Lower leg skin (tissue), 4 donors: ENCODE measurements around the gene SLC29A3. TPM values are rescaled to one million over a fixed set of nuclear protein-coding genes. Genes with fewer than 3 reads are reported as not detected.

Source experiments
- DNase-seq, 2 donors: peaks; one replicate each; pipeline ENCODE4 v3.0.0-alpha.2; 2019; ENCODE audit warnings: low spot score in 2 of 2
- H3K4me3 ChIP-seq: fragments of 200-600 bp; sonication (generic); 2 replicates; pipeline ENCODE4 v1.5.1; 2017; ENCODE audit warnings: mild to moderate bottlenecking, low read depth; ENCODE audit not compliant: poor library complexity, severe bottlenecking
- POLR2A ChIP-seq, 2 donors: fragments of 450-650 bp; IDR thresholded peaks; one replicate each; pipeline ENCODE4 v1.6.1; 2016 to 2017; ENCODE audit warnings: antibody characterized with exemption in 2 of 2, mild to moderate bottlenecking in 1 of 2, moderate library complexity in 1 of 2
- WGBS, 2 donors: methylation state at CpG; one replicate each; pipeline ENCODE4 v1.1.5; 2018; 5-methylcytosine and 5-hydroxymethylcytosine counted together
- intact Hi-C: fragments of 100-400 bp; cut with DNase I; formaldehyde crosslinking; loops from one replicate; pipeline ENCODE4 v1.15.0; 2023; ENCODE audit warnings: low total_unique reads
- total RNA-seq, 4 donors: library from RNA; depleted of rRNA; stranded (reverse); fragments of >200 nt; gene quantifications; one replicate each; pipeline ENCODE4 v1.1.0, GENCODE V29; 2016
- TF ChIP-seq, protein P1 (sequence below), 3 donors: fragments of 450-650 bp; IDR thresholded peaks; one replicate each; pipeline ENCODE4 v1.5.1; 2016; ENCODE audit warnings: antibody characterized with exemption in 3 of 3, mild to moderate bottlenecking in 3 of 3, moderate library complexity in 2 of 3

The SLC29A3 gene
- total RNA-seq, 4 donors from 2014 or later, result 1.1 to 5.7 (median 2.6) TPM

- intact Hi-C loops, result no loop called here
- no peak for DNase-seq
- TF ChIP-seq POLR2A (IDR thresholded peaks at IDR 0.05), result no peak
- TF ChIP-seq, protein P1, sequence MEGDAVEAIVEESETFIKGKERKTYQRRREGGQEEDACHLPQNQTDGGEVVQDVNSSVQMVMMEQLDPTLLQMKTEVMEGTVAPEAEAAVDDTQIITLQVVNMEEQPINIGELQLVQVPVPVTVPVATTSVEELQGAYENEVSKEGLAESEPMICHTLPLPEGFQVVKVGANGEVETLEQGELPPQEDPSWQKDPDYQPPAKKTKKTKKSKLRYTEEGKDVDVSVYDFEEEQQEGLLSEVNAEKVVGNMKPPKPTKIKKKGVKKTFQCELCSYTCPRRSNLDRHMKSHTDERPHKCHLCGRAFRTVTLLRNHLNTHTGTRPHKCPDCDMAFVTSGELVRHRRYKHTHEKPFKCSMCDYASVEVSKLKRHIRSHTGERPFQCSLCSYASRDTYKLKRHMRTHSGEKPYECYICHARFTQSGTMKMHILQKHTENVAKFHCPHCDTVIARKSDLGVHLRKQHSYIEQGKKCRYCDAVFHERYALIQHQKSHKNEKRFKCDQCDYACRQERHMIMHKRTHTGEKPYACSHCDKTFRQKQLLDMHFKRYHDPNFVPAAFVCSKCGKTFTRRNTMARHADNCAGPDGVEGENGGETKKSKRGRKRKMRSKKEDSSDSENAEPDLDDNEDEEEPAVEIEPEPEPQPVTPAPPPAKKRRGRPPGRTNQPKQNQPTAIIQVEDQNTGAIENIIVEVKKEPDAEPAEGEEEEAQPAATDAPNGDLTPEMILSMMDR (IDR thresholded peaks at IDR 0.05), result no peak
- WGBS, 2 donors, result 52 to 55% methylated on average over 6 of the region's 6 CpGs
- no peak overlapping the region for H3K4me3 ChIP-seq
Measured at GRCh38 chr10:71304914-71305313, 14.1 kb upstream of the SLC29A3 start.

DNA sequence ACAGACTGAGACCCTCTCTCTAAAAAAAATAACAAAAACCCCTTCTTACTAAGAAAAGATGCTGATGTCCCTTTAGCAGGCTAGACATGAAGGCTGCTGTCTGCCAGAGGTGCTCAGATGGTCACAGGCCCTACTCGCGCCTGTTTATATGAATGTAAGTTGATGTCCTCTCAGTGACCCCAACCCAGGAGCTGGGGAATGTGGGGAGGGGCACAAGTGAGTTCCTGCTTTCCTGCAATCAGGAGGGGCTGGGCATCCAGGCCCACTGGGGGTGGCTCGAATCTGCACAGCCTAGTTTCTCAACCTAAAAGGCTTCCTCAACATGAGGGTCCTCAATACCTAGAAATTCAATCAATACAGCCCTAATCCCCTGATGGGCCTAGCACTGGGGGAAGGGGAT is 12.1 kb upstream of the SLC29A3 start:
- WGBS, 2 donors, result 91 to 97% methylated on average over 3 of the region's 3 CpGs
- DNase-seq, result no peak
- intact Hi-C loops, result no loop called here
- H3K4me3 ChIP-seq, result no peak overlapping the region
- TF ChIP-seq, protein P1 (IDR thresholded peaks at IDR 0.05), result no peak
- TF ChIP-seq POLR2A (IDR thresholded peaks at IDR 0.05), result no peak

GRCh38 chr10:71307469-71308085 is 11.5 kb upstream of the SLC29A3 start:
- no peak overlapping the region for H3K4me3 ChIP-seq
- DNase-seq, result no peak
- TF ChIP-seq POLR2A (IDR thresholded peaks at IDR 0.05), result no peak
- TF ChIP-seq, protein P1 (IDR thresholded peaks at IDR 0.05), result no peak
- 66 to 71% methylated on average over 8 of the region's 8 CpGs for WGBS, 2 donors
- intact Hi-C loops, result no loop called here

DNA sequence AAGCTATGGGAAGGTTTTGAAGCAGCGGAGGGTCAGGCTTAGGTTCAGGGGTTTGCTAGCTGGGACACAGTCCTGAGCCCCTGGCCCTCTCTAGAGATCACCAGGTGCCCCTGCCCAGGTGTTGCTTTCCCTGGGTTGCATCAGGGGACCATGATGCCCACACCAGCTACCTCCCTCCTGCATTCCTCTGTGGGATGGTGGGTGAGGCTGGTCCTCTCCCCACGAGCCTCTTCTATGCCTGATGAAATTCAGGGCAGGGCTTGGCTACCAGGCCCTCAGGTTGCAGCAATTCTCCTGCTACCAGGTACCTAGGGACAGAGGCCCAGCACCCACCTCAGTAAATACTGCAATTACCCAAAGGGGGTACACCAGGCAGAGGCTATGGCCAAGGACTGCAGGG is 10.8 kb upstream of the SLC29A3 start:
- no peak for TF ChIP-seq POLR2A (IDR thresholded peaks at IDR 0.05)
- TF ChIP-seq, protein P1 (IDR thresholded peaks at IDR 0.05), result no peak
- intact Hi-C loops, result no loop called here
- H3K4me3 ChIP-seq, result no peak overlapping the region
- 77 to 91% methylated on average over 1 to 2 of the region's 2 CpGs for WGBS, 2 donors
- no peak for DNase-seq

DNA sequence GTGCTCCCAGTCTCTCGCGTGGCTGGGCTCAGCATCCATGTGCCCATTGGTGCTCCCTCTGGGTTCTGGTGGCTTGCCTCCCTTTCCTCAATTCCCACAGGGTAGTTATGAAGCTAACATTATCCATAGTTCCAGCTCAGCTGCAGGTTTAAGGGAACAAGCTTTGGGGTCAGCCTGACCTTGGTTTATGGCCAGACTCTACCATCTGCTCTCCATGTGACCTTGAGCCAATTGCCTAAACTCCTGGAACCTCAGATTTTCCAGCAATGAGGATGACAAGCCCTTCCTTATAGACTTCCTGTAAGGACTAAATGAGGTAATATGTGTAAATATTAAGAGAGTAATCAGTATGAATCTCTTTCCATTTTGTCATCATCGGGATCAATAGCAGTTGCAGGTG is 10.1 kb upstream of the SLC29A3 start:
- intact Hi-C loops, result no loop called here
- no peak overlapping the region for H3K4me3 ChIP-seq
- DNase-seq, result no peak
- TF ChIP-seq, protein P1 (IDR thresholded peaks at IDR 0.05), result no peak
- TF ChIP-seq POLR2A (IDR thresholded peaks at IDR 0.05), result no peak
- WGBS, 2 donors, result 76 to 79% methylated on average over 3 of the region's 3 CpGs

DNA sequence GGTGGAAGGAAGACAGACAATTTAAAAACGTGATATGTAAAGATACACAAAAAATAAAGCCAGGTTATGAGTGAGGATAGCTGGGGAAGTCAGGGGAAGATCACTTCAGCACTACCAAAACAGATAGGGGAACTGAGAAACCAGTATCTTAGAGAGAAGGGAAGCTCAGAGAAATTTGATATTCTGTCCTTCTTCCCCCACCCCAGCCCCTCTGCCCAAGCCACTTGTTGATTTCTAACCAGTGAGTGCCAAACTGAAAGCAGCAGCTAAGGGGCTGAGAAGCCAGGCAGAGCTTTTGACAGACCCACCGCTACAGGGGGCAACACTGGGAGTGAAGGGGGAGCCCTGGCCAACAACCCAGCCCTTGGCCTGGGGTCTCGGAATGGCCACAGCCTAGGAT is 9.1 kb upstream of the SLC29A3 start:
- no peak overlapping the region for H3K4me3 ChIP-seq
- 61 to 68% methylated on average over 3 of the region's 3 CpGs for WGBS, 2 donors
- intact Hi-C loops, result no loop called here
- TF ChIP-seq POLR2A (IDR thresholded peaks at IDR 0.05), result no peak
- TF ChIP-seq, protein P1 (IDR thresholded peaks at IDR 0.05), result no peak
- no peak for DNase-seq
